ENCODE data around the gene DDX42. TPM values are rescaled to one million over a fixed set of nuclear protein-coding genes. Genes with fewer than 3 reads are reported as not detected.
A peak's percentile ranks its signal among the peaks of the same experiment; 100 is the strongest.

Gene DDX42
- total and polyA plus RNA-seq, 2 of the 13 experiments (the other 11 are each of a cell fraction or from before 2014, with no cell fraction given): 87.2 to 92.9 TPM

GRCh38 chr17:63833741-63834373, 59.9 kb downstream of the DDX42 start:
- 96% methylated on average over 14 of the region's 15 CpGs for WGBS (ENCODE audit: low lambda C conversion rate)
- H3K27me3 ChIP-seq (ENCODE audit: control insufficient read depth in 1 of 2, insufficient read depth in 2 of 2, low read length in 2 of 2): no peaks in the 10 kb centered on the region
- H3K4me2 ChIP-seq (ENCODE audit: low read depth, low read length): no peak overlapping the region
- no TSS peak for BruUV-seq (replicated peaks)
- POLR2A ChIA-PET: interaction anchor here (0.9 to 5.2 kb wide), 3 partner anchors 7 to 60 kb away, joined by 3 to 30 read pairs (median 5); partner anchors contain the start of genes CCDC47, DDX42 and SMARCD2
- FAIRE-seq: no peak
- H2AFZ ChIP-seq (ENCODE audit: low read length): no peak overlapping the region
- H3K9ac ChIP-seq (ENCODE audit: insufficient read depth, low read depth, low read length): no peak overlapping the region
- no peak overlapping the region for H3K27ac ChIP-seq (ENCODE audit: extremely low read length, insufficient read depth, low read length)
- H3K9me3 ChIP-seq (ENCODE audit: low read length): no peaks in the 10 kb centered on the region
- peaks cover 15% of the 10 kb centered on the region for H3K4me1 ChIP-seq (ENCODE audit: insufficient read depth, low read length)
- no peak for DNase-seq (ENCODE audit: low spot score)
- H3K36me3 ChIP-seq (replicated peaks in 1 of 2; ENCODE audit: control insufficient read depth in 1 of 2, insufficient read depth in 2 of 2, low read length in 2 of 2): peaks cover 62 to 88% of the 10 kb centered on the region in 2 experiments
- H3K79me2 ChIP-seq (ENCODE audit: insufficient read depth, low read length): peaks cover 26% of the 10 kb centered on the region
- H4K20me1 ChIP-seq (ENCODE audit: insufficient read depth, low read length): 0 out of 2 replicates have a peak, but pooled peaks cover 2% of the 10 kb centered on the region
- H3K4me3 ChIP-seq (replicated peaks in 1 of 3; ENCODE audit: insufficient read depth in 1 of 3, low read depth in 2 of 3, low read length in 3 of 3): no peak overlapping the region
- in situ Hi-C loops (cut with HindIII; ENCODE audit: extremely low pct_ligation_motif_present, low pct_unique_long_range_greater_than_20kb): no loop called here
- intact Hi-C loops (cut with micrococcal nuclease; ENCODE audit: unreplicated experiment): no loop called here
- CTCF ChIA-PET (ENCODE audit: low intra/inter-chr PET ratio, low total read pairs): no interaction called here
- ATAC-seq: no peak
- TF ChIP-seq ZNF281 (CRISPR knock-in tag; IDR thresholded peaks at IDR 0.05; ENCODE audit: borderline replicate concordance): no peak
- 0 out of 2 replicates have a peak, but pooled peaks have one; percentile 37 for TF ChIP-seq NCOA5 (CRISPR knock-in tag; IDR thresholded peaks at IDR 0.05)
- no peak for TF ChIP-seq ZNF782 (CRISPR knock-in tag; IDR thresholded peaks at IDR 0.05; ENCODE audit: borderline replicate concordance)
- 0 out of 2 replicates have a peak, but pooled peaks have one; percentile 18 for TF ChIP-seq KDM2A (CRISPR knock-in tag; IDR thresholded peaks at IDR 0.05; ENCODE audit: borderline replicate concordance, low read depth)
- peak; percentile 5; the same call in 1 of the 2 replicates for TF ChIP-seq MXD1 (CRISPR knock-in tag; IDR thresholded peaks at IDR 0.05)
- peak; percentile 28; the same call in 1 of the 2 replicates for TF ChIP-seq ZFY (CRISPR knock-in tag; IDR thresholded peaks at IDR 0.05)
- no peak for TF ChIP-seq TEAD3 (CRISPR knock-in tag; optimal IDR thresholded peaks at IDR 0.05; ENCODE audit: borderline replicate concordance)
- no peak for TF ChIP-seq ARID5B (CRISPR knock-in tag; IDR thresholded peaks at IDR 0.05)
- TF ChIP-seq HOXA3 (CRISPR knock-in tag; IDR thresholded peaks at IDR 0.05): no peak
- no peak for TF ChIP-seq HNF1A (IDR thresholded peaks at IDR 0.05; ENCODE audit: low read depth)
- no peak for TF ChIP-seq HNF1A (CRISPR knock-in tag; IDR thresholded peaks at IDR 0.05; ENCODE audit: borderline replicate concordance)
- peak; percentile 75 for TF ChIP-seq AGO2 (optimal IDR thresholded peaks at IDR 0.05; ENCODE audit: low read depth, low read length)
